ENCODE data around the gene KRTAP3-1.
"Not testable (repeated sequence)": the region's sequence is repeated elsewhere in the genome, so short reads cannot be mapped to it uniquely, and the experiment has no call there.

The KRTAP3-1 gene

DNA sequence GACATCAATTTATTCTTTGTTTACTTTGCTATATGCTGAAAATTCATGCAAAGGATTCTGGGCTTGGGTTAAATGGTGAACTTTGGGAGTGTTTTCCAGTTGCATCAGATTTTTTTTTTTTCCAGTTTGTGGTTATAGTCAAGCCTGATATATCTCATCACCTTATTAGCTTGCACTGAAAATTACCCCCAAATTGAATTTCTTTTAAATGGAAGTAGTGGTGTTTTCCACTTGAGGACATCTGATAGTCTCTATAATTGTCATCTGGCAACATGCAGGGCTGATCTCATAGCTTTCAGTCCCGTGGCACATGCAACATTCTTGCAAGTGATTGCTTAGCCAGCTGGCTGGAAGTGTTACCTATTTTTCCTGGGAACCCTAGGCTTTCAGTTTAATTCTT, 4.7 kb upstream of the KRTAP3-1 start:
- DNase-seq = no peak

DNA sequence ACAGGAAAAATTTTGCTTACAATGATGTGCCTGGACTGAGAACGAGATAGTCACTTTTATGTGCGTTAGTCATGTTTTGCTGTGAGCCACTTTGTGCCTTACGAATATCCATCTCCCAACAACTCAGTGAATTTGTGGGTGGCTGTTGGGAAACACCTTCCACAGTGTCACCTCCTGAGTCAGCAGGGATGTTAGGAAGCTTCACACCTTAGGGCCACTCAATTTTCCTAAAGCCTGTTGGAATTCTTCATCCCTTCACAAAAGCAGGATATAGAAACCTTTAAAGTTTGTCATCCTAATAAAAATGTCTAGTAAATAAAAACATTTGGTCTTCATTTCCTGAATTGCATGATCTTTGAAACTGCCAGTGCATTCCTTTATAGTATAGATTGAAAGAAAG, 4.3 kb upstream of the KRTAP3-1 start:
- no peak for DNase-seq

DNA sequence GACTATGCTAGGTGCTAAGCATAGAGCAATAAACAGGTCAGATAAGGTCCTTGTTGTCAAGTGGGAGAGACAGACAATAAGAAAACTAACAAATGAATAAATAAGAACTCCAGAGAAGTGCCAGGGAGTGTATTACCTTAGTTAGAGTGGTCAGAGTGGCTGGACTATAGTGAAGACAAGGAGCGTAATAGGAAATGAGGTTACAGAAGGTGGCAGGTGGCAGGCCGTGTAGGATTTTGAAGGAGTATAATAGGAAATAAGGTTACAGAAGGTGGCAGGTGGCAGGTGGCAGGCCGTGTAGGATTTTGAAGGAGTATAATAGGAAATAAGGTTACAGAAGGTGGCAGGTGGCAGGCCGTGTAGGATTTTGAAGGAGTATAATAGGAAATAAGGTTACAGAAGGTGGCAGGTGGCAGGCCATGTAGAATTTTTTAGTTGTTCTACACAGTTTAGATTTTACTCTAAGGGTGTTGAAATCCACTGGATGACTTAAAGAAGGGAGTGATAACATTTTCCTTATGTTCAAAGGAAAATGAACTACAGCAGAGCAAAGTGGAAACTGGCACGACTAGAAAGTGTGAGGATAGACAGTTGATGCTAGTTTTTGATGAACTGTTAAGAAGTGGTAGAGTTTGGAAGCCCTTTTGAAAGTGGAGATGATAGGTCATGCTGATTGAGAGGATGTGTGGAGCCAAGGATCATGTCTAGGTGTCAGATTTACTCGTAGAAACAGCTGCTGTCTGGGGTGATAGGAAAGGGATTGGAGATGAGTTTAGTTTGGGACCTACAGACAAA, 3.6 kb upstream of the KRTAP3-1 start:
- no peak for DNase-seq

DNA sequence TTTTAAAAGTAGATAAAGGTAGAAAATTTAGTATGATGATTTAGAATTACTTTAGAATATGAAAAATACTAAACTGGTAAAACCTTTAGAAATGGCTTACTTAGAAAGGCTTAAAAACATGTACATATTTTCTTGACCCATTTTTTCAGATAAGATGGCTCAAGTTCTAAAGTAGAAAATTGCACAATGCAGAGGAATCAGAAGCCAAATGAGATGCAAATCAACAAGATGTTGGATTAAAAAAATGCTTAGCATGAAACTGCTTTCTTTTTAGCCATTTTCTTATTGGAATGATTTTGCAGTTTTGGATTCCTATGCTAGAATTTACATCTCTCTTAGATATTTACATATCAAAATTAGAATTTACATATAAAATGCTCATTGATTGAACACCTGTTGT, 1.5 kb upstream of the KRTAP3-1 start:
- DNase-seq = no peak

DNA sequence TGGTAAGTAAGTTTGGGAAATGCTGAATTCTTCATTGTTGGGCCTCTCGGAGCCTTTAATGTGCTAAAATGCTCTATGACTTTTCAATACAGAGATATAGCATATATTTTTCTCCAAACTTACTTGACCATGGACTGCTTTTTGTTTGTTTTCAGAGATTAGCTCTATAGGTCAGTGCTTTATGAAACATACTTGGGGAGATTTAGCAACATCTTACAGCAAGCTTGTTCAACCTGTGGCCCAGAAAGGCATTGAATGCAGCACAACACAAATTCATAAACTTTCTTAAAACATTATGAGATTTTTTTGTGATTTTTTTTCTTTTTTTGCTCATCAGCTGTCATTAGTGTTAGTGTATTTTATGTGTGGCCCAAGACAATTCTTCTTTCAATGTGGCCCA, 1.0 kb upstream of the KRTAP3-1 start:
- no peak for DNase-seq

DNA sequence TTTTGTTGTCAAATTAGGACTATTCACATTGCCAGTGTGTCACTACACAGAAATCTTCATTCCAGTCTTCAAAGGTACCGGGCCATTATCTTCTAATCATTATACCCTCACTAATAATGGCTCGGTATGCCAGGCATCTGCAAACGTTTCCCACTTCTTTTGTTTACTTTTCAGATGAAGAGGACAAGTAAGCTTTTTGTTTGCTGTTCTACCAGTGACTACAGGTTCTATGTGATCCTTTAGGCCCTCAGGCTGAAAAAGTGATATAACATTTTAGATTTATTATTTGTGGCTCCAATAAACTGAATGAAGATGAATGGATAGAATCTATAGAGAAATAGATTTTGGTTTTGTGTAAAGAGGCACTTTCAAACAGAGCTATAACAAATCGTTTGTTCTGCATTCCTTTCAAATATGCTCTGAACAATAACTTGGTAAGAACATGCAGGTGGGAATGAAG, 403 bp upstream of the KRTAP3-1 start:
- no peak for DNase-seq

DNA sequence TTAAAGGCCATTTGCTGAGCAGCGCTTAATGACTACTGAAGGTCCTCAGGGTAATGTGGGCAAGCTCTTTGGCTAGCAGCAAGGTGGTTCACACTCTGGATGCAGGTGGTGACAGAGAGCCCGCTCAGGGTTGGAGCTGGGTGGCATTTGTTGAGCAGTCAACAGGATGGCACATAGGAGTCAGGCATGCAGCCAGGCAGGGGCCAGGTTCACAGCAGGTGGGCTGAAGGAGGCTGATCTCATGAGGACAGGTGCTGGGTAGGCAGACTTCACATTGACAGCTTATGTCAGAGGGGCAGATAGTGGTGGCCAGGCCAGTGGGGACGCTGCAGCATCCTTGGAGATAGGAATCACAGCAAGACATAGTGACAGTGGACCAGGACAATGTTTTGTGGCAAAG, 4.5 kb downstream of the KRTAP3-1 start:
- no peak for DNase-seq

DNA sequence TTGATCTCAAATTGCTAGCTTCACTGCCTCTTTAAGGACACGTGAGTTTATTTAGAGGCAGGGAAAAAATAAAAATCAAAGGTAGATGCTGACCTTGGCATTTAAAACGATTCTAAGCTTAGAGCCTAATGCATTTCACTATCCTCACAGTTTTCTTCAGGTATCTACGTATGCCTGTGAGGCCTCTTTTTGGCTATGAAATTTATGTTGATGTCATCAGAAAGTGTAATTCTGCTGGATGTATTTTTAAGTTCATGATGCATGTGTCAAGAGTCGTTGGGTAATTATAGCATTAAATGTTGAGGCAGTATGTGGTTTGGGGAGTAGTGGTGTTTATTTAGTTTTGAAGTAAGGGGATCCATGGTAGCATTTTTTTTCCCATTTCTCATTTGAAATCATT, 5.0 kb downstream of the KRTAP3-1 start:
- no peak for DNase-seq

DNA sequence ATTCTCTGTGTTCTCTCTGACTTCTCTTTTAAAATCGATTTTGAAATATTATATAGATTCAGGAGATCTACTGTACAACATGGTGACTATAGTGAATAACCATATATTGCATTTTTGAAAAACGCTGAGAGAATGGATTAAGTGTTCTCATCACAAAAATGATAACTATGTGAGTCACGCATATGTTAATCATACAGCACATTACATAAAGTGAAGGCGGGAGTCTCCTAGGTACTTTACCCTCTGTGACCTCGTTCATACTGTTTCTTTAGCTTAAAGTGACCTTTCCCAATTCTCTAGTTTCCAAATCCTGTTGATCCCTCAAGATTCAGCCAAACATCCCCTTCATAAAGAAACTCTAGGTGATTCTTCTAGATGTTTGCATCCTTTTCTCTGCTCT, 6.1 kb downstream of the KRTAP3-1 start:
- DNase-seq = no peak

DNA sequence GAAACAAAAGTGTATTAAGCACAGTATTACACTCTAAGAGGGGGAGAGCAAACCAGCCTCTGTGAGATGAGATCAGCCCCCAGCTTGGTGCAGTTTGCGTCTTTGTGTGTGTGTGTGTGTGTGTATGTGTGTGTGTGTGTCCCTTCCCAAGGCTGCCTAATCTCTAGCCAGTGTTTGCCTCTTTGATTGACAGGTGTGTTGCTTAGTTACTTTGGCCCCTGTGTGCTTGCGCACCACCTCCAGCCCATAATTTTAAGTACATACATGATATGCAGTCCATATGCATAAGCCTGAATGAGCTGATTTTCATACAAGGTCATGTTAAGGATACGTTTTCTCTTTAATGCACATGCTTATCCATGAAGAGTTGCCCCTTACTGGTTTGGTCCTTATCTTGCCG, 7.1 kb downstream of the KRTAP3-1 start:
- DNase-seq = no peak

DNA sequence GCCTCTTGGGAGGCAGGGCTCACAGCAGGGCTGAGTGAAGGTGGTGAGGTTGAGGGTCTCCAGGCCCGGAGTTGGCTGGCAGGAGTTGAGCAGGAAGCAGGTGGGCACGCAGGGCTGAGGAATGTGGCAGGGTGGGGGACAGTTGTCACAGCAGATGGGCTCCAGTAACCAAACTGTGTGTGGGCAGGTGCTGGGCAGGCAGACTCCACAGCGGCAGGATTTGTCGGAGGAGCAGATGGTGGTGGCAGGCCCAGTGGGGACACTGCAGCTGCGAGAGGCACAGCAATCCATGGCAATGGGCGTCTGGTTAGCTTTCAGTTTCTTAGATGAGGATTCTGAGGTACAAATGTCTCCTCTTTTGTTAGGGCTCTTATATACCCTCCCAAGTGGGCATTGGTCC, 9.4 kb downstream of the KRTAP3-1 start, which contains the start of gene KRTAP3-2:
Gene KRTAP3-2 (minus strand): TSS at position 344 of the 400 bp plus-strand sequence. CDS start 53 bp downstream, at position 291.
- not testable (repeated sequence) for DNase-seq

DNA sequence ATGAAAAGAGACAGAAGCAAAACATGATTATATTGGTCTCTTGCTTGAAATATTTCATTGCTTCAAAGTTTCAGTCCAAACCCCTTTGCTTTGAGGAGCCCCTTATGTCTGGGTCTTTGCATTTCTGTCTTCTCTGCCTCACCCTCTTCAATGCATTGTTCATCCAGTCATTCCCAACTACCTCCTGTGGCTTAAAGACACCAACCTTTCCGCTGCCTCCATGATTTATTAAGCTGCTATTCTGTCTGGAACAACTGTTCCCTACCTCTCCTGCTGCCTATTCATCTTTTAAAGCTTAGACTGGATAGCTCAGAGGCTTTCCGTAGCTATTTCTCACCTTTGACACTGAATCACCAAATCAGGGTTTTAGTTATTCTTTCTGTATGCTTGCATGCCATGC, 11.6 kb downstream of the KRTAP3-1 start:
- DNase-seq = no peak

DNA sequence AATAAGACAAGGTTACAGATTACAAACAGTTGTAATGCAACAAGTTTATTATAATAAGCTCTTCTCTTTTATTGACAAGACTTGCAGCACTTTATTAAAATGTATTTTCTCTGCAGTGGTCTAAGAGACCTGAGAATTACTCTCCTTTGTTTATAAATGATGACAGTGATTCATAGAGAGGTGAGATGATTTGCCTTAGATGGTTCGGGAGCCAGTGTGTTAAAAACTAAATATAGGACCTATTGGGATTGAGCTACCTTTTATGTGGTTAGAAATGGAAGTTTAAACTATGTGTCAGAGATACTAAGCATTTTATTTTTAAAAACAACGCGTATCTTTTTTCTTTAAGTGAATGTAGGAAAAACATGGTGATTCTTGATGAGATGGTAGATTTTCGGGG, 12.1 kb downstream of the KRTAP3-1 start:
- DNase-seq = no peak

DNA sequence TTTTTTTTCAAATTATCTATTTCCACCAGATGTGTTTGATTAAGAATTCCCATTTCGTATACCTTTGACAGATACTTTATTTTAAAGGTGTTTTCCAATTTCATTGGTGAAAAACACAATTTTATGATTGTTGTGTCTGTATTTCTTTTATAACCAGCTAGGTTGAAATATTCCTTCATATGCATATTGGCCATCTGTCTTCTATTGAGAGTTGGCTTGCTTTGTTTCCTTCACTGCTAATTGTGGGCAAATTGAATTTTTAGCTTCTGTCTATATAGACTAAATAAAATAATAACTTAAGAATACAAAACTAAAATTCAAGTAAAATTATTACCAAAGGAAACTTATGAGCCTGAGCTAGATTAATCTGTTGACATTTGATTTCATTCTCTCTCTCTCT, 13.8 kb downstream of the KRTAP3-1 start:
- no peak for DNase-seq

DNA sequence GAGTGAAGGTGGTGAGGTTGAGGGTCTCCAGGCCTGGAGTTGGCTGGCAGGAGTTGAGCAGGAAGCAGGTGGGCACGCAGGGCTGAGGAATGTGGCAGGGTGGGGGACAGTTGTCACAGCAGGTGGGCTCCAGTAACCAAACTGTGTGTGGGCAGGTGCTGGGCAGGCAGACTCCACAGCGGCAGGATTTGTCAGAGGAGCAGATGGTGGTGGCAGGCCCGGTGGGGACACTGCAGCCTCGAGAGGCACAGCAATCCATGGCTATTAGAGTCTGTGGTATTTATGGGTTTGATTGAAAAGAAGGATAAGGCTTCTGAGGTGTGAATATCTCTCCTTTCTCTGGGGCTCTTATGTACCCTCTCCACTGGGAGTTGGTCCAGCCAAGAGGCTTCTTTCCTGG, 15.1 kb downstream of the KRTAP3-1 start, which contains the start of gene KRTAP3-3:
Gene KRTAP3-3 (minus strand): TSS at position 326 of the 400 bp plus-strand sequence. CDS start 67 bp downstream, at position 259.
- no peak for DNase-seq

DNA sequence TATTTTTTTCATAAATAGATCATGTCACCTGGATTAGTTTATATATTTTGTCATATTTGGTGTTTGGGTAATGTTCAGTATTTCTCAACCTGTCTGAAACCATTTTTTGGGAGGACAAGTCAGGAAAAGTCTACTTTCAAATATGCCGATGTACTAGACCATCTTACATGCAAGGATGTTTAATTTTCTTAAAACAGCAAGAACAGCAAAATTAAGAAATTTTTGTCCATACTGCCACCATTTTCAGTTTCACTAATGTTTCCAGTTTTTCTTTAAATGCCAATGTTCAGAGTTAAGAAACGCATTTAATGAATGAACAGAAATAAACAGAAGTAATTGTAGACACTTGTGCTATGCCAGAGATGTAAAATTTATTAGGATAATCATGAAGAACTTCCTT, 15.8 kb downstream of the KRTAP3-1 start:
- DNase-seq = no peak

DNA sequence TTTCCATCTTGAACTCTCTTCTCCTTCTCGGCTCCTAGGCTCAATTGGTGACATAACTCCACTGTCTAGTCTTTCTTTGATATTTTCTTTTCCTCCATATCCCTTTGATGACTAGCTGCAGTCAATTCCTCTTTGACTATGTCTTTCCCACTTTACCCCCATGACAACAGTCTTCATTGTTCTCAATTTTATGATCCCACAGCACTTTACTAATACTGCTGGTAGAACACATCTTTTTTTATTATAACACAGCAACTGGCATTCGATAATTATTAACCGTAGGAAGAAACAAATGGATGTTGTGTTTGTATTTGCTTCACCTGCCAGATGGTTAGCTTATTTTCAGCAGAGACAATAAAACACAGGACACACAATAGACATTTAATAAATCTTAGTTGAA, 16.3 kb downstream of the KRTAP3-1 start:
- DNase-seq = no peak

DNA sequence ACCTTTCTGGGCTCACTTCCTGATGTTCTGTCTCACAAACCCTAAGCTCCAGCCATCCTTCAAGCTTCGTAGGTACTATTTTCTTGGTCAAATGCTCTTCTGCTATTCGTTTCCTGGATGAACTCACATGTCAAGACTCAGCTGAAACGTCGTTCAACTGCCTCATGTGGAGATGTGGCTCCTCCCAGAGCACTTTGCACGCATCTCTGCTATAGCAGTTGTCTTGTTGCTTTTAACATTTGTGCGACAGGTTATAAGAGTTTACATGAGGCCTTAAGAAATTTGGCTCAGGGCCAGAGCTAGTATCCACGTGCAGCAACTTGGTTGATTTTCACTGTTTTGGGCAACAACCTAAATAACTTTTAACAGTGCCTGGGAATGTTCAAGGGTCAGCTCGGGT, 22.0 kb downstream of the KRTAP3-1 start:
- no peak for DNase-seq

DNA sequence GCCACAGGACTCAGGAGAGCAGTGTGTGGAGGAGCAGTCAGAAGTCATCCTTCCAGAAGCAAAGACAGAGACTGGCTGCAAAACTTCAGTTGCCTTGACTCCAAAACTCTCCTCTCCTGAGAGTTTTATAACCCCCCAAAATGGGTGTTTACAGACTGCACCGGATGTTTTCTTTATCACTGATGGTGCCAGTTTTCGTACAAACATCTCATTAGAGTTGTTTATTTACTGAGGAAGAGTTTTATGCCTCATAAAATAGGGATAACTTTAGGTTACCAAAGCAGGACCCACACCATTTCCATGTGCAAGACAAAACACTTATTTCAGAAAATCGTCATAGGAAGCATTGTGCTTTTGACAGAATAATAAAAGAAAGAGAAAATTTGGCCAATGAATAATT, 24.7 kb downstream of the KRTAP3-1 start, which contains the start of gene KRT40:
Gene KRT40 (minus strand): TSS at position 101 of the 400 bp plus-strand sequence. CDS start 53 bp downstream, at position 48.
- DNase-seq = no peak

DNA sequence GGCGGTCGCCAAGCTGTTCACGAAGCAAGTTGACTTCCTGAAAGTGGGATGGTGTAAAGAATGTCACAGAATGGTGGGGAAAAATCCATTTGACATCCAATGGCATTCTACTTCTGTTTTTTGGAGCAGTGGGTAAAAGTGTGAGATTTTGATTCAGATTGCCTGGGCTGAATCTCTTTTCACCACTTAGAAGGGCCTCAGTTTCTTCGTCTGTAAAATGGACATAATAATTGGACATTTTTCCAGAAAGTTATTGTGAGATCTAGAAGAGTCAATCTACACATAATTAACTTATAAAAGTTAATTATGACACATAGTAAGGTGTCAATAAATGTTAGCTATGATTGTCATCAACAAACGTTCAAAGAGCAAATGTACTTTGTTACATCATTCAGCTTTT, 27.8 kb downstream of the KRTAP3-1 start:
- no peak for DNase-seq

DNA sequence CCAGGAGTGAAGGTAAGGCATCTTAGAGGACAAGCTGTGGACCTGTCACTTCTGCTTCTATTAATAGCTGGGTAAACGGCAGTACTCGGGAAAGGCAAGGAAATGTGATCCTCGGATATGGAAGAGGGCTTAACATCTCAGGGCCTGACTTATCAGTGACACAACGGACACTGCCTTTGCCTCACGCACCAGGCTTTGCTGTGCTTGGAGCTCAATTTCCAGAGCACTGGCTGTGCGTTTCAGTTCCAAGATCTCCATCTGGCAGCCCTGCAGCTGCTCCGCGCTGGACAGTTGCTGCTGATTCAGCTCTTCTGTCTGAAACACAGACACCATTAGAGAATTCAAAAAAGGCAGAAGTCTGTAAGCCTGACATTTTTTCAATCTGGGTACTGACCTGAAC, 28.3 kb downstream of the KRTAP3-1 start:
- peak; percentile 68 for DNase-seq

DNA sequence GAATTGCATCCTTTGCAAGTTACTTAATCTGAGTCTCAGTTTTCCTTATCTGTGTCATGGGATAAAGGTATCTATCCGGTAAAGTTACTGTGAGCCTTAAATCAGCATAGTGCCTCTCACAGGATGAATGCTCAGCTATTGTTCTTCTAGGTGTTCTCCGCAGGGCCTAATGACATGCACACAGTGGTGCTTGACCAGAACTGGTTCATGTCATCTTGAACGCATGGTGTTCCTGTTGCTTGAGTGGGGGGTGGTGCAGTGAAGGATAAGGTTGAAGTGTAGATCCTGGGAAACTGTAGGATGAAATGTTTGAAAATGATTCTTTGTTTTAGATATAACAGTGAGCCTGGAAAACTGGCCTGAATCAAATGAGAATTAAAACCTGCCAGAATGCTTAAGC, 28.8 kb downstream of the KRTAP3-1 start:
- DNase-seq = no peak

DNA sequence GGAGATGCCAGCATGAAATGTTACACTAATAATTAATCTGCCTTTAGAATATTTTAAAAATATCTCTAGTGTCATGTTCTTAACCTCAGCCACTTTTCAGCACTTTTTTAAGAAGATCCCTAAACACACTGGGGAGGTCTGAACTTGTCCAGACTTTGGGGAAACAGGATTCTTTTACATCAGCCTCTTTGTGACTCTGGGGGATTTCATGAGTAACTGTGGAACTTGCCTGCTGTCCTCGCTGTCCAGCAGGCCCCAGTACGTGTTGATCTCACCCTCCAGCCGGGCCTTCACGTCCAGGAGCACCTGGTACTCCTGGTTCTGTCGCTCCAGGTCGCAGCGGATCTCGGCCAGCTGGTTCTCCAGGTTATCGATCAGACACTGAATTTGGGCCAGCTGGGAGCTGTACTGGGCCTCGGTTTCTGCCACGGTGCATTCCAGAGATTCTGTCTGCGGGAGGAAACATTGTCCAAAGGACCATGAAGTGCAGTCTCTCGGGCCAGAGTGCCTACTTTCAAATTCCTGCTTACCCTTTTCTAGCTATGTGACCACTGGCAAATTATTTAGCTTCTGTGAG, 30.3 kb downstream of the KRTAP3-1 start:
- no peak for DNase-seq

DNA sequence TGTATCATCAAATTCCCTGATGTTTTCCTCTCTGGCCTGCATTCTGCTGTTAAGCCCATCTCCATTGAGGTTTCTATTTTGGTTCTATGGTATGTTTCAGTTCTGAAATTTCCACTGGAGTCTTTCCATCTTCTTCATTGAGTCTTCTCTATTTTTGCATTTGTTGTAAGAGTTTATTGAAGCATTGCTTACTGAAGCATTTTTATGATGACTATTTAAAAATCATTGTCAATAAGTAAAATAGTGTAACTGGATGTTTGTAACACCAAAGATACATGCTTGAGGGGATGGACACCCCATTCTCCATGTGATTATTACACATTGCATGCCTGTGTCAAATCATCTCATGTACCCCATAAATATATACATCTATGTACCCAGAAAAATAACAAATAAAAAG, 33.4 kb downstream of the KRTAP3-1 start:
- DNase-seq = no peak

All from left hindlimb (tissue), 1 donor.